ENCODE data around the gene FBXO41. TPM values are rescaled to one million over a fixed set of nuclear protein-coding genes. Genes with fewer than 3 reads are reported as not detected.

FBXO41 gene
- total and polyA plus RNA-seq, 4 donors: 0.06 to 0.51 (median 0.38) TPM

- WGBS: 90% methylated on average over 4 of the region's 4 CpGs
- DNase-seq (ENCODE audit: low spot score): no peak
- Histone ChIP-seq H3K9me3 (ENCODE audit: control insufficient read depth in 4 of 4, low read length in 3 of 4) (no peaks in the 10 kb centered on the region), H3K27ac (ENCODE audit: low read depth in 1 of 2, low read length in 2 of 2) (no peak overlapping the region), H3K9ac (ENCODE audit: low read depth in 1 of 2, low read length in 2 of 2) (no peak overlapping the region), H3K36me3 (ENCODE audit: control insufficient read depth in 4 of 4, insufficient read depth in 3 of 4, low read depth in 1 of 4, low read length in 3 of 4) (peaks cover 7 to 68% (median 24%) of the 10 kb centered on the region in 4 donors), H3K27me3 (ENCODE audit: control insufficient read depth in 4 of 4, insufficient read depth in 4 of 4, low read length in 3 of 4) (no peaks in the 10 kb centered on the region), H3K4me3 (ENCODE audit: low read depth in 1 of 3, low read length in 3 of 3) (no peak overlapping the region), H3K4me1 (ENCODE audit: control insufficient read depth in 4 of 4, insufficient read depth in 4 of 4, low read length in 3 of 4) (peaks cover 0 to 2% (median 0%) of the 10 kb centered on the region in 4 donors)
- no peak for TF ChIP-seq CTCF (IDR thresholded peaks at IDR 0.05; ENCODE audit: low read depth, low read length, missing input control)
- TF ChIP-seq GABPA (IDR thresholded peaks at IDR 0.05 in 1 of 2, conservative IDR thresholded peaks at IDR 0.05 in 1 of 2): no peak
- no peak for TF ChIP-seq YY1 (IDR thresholded peaks at IDR 0.05)
- TF ChIP-seq NR2F2 (IDR thresholded peaks at IDR 0.05): no peak
Measured at GRCh38 chr2:73223821-73224220, 60.5 kb downstream of the FBXO41 start.

- Histone ChIP-seq H3K27me3 (ENCODE audit: control insufficient read depth in 4 of 4, insufficient read depth in 4 of 4, low read length in 3 of 4) (no peaks in the 10 kb centered on the region), H3K9me3 (ENCODE audit: control insufficient read depth in 4 of 4, low read length in 3 of 4) (no peaks in the 10 kb centered on the region), H3K9ac (ENCODE audit: low read depth in 1 of 2, low read length in 2 of 2) (no peak overlapping the region), H3K4me1 (ENCODE audit: control insufficient read depth in 4 of 4, insufficient read depth in 4 of 4, low read length in 3 of 4) (peaks cover 2 to 19% (median 11%) of the 10 kb centered on the region in 4 donors), H3K36me3 (ENCODE audit: control insufficient read depth in 4 of 4, insufficient read depth in 3 of 4, low read depth in 1 of 4, low read length in 3 of 4) (peaks cover 4 to 29% (median 12%) of the 10 kb centered on the region in 4 donors), H3K27ac (ENCODE audit: low read depth in 1 of 2, low read length in 2 of 2) (no peak overlapping the region), H3K4me3 (ENCODE audit: low read depth in 1 of 3, low read length in 3 of 3) (no peak overlapping the region)
- TF ChIP-seq ATF3 (IDR thresholded peaks at IDR 0.05) (no peak), FOXA2 (IDR thresholded peaks at IDR 0.05) (no peak), ZBTB33 (IDR thresholded peaks at IDR 0.05) (no peak), REST (IDR thresholded peaks at IDR 0.05) (no peak), GABPA (IDR thresholded peaks at IDR 0.05 in 1 of 2, conservative IDR thresholded peaks at IDR 0.05 in 1 of 2) (no peak)
- DNase-seq (ENCODE audit: low spot score): no peak
Measured at GRCh38 chr2:73218298-73218697, 66.0 kb downstream of the FBXO41 start.

GRCh38 chr2:73217826-73218225 is 66.5 kb downstream of the FBXO41 start:
- Histone ChIP-seq H3K36me3 (ENCODE audit: control insufficient read depth in 4 of 4, insufficient read depth in 3 of 4, low read depth in 1 of 4, low read length in 3 of 4) (peaks cover 0 to 25% (median 9%) of the 10 kb centered on the region in 4 donors), H3K27me3 (ENCODE audit: control insufficient read depth in 4 of 4, insufficient read depth in 4 of 4, low read length in 3 of 4) (no peaks in the 10 kb centered on the region), H3K4me1 (ENCODE audit: control insufficient read depth in 4 of 4, insufficient read depth in 4 of 4, low read length in 3 of 4) (peaks cover 4 to 20% (median 11%) of the 10 kb centered on the region in 4 donors), H3K27ac (ENCODE audit: low read depth in 1 of 2, low read length in 2 of 2) (no peak overlapping the region), H3K9ac (ENCODE audit: low read depth in 1 of 2, low read length in 2 of 2) (no peak overlapping the region), H3K9me3 (ENCODE audit: control insufficient read depth in 4 of 4, low read length in 3 of 4) (no peaks in the 10 kb centered on the region), H3K4me3 (ENCODE audit: low read depth in 1 of 3, low read length in 3 of 3) (no peak overlapping the region)
- no peak for DNase-seq (ENCODE audit: low spot score)
- no peak for TF ChIP-seq GABPA (IDR thresholded peaks at IDR 0.05 in 1 of 2, conservative IDR thresholded peaks at IDR 0.05 in 1 of 2)
- TF ChIP-seq FOXA1 (IDR thresholded peaks at IDR 0.05): no peak
- TF ChIP-seq RXRA (IDR thresholded peaks at IDR 0.05): no peak
- 92% methylated on average over 2 of the region's 2 CpGs for WGBS

Measured in liver (tissue), 9 donors.